Keratinocyte (primary cell): Measurements from ENCODE around the gene FAM219B. TPM values are rescaled to one million over a fixed set of nuclear protein-coding genes. Genes with fewer than 3 reads are reported as not detected.

Source experiments
- DNase-seq: peaks from one replicate; pipeline ENCODE4 v3.0.0-alpha.2; 2011; ENCODE audit warnings: low read depth, missing footprints, low spot score
- FAIRE-seq: peaks from 2 replicates; lab custom pipeline; 2011; peaks lifted over from hg19 to GRCh38; lab: Jason Lieb, UNC
- H2AFZ ChIP-seq: 2 replicates; pipeline ENCODE4 v1.6.0; 2012; ENCODE audit warnings: low read length, control low read depth, inconsistent platforms; ENCODE audit not compliant: control insufficient read depth
- H3K27ac ChIP-seq: 2 replicates; pipeline ENCODE4 v1.5.1; 2011; ENCODE audit warnings: low read length; ENCODE audit not compliant: control insufficient read depth, insufficient read depth
- H3K27me3 ChIP-seq: 3 replicates; pipeline ENCODE4 v1.6.0; 2011; ENCODE audit warnings: low read length; ENCODE audit not compliant: control insufficient read depth, insufficient read depth; ENCODE audit errors: extremely low read depth
- H3K36me3 ChIP-seq, 2 experiments: 2 replicates in 1 of 2; 3 replicates in 1 of 2; pipeline ENCODE4 v1.5.1; 2011; ENCODE audit warnings: low read length in 2 of 2, mild to moderate bottlenecking in 1 of 2; ENCODE audit not compliant: control insufficient read depth in 2 of 2, insufficient read depth in 2 of 2; ENCODE audit errors: extremely low read depth in 1 of 2
- H3K4me1 ChIP-seq: 3 replicates; pipeline ENCODE4 v1.5.1; 2011; ENCODE audit warnings: low read length; ENCODE audit not compliant: control insufficient read depth, insufficient read depth; ENCODE audit errors: extremely low read depth
- H3K4me2 ChIP-seq: 3 replicates; pipeline ENCODE4 v1.6.0; 2011; ENCODE audit warnings: low read depth, low read length; ENCODE audit not compliant: control insufficient read depth, insufficient read depth; ENCODE audit errors: extremely low read depth
- H3K4me3 ChIP-seq, 3 experiments: fragments of 200-600 bp in 1 of 3; sonication (generic) in 1 of 3; 2 replicates in 2 of 3; 3 replicates in 1 of 3; pipeline ENCODE4 v1.5.1; 2011 to 2016; ENCODE audit warnings: low read length in 3 of 3, mild to moderate bottlenecking in 3 of 3, control low read depth in 2 of 3, inconsistent platforms in 1 of 3, low read depth in 1 of 3, mixed read lengths in 1 of 3, mixed run types in 1 of 3, moderate library complexity in 1 of 3; ENCODE audit not compliant: control insufficient read depth in 2 of 3, insufficient read depth in 2 of 3; ENCODE audit errors: extremely low read depth in 1 of 3
- H3K79me2 ChIP-seq: 2 replicates; pipeline ENCODE4 v1.6.0; 2012; ENCODE audit warnings: low read length; ENCODE audit not compliant: control insufficient read depth, insufficient read depth
- H3K9ac ChIP-seq: 3 replicates; pipeline ENCODE4 v1.6.0; 2011; ENCODE audit warnings: low read length; ENCODE audit not compliant: control insufficient read depth, insufficient read depth; ENCODE audit errors: extremely low read depth
- H3K9me1 ChIP-seq: 3 replicates; pipeline ENCODE4 v1.6.0; 2011; ENCODE audit warnings: low read length; ENCODE audit not compliant: control insufficient read depth, insufficient read depth; ENCODE audit errors: extremely low read depth
- H3K9me3 ChIP-seq: 2 replicates; pipeline ENCODE4 v1.5.1; 2012; ENCODE audit warnings: low read depth, low read length; ENCODE audit not compliant: control insufficient read depth
- H4K20me1 ChIP-seq: 3 replicates; pipeline ENCODE4 v1.6.0; 2011; ENCODE audit warnings: low read length; ENCODE audit not compliant: control insufficient read depth, insufficient read depth; ENCODE audit errors: extremely low read depth
- CTCF ChIP-seq, 3 experiments: IDR thresholded peaks in 1 of 3; conservative IDR thresholded peaks in 1 of 3; optimal IDR thresholded peaks in 1 of 3; 2 replicates in 2 of 3; 3 replicates in 1 of 3; pipeline versions ENCODE3 to v1.5.1; 2011; ENCODE audit warnings: low read length in 3 of 3, mild to moderate bottlenecking in 3 of 3, moderate library complexity in 2 of 3, control low read depth in 1 of 3, inconsistent platforms in 1 of 3; ENCODE audit not compliant: insufficient read depth in 2 of 3; ENCODE audit errors: extremely low read depth in 1 of 3
- EZH2 ChIP-seq: IDR thresholded peaks from one replicate; pipeline ENCODE4 v1.6.1; 2012; ENCODE audit warnings: inconsistent platforms, mild to moderate bottlenecking, low read length, moderate library complexity
- dilution Hi-C: fragments of 300-500 bp; cut with MboI; formaldehyde crosslinking; loops from one replicate; pipeline ENCODE4 v1.7.0; 2020; ENCODE audit warnings: low sequenced_read_pairs; ENCODE audit not compliant: extremely low pct_ligation_motif_present
- polyA plus RNA-seq, 5 experiments: library from polyadenylated mRNA; depleted of rRNA in 3 of 5; stranded (reverse) in 3 of 5; stranded (forward) in 1 of 5; unstranded in 1 of 5; fragments of >200 nt; gene quantifications; 1 replicate in 1 of 5; 2 replicates in 3 of 5; 3 replicates in 1 of 5; pipeline versions ENCODE4 v1.2.1 to v1.2.3, GENCODE V29; 2011 to 2012; ENCODE audit warnings: missing spikeins in 2 of 5, low read depth in 1 of 5, low replicate concordance in 1 of 5

FAM219B gene
- polyA plus RNA-seq, 1 donor (not counting 4 experiments of a cell fraction or from before 2014, with no cell fraction given) = 45.4 TPM

GRCh38 chr15:74889883-74890664 lies 16.6 kb downstream of the FAM219B start, which contains the start of gene MPI:
MPI (plus strand) TSS chr15:74890042; CDS start chr15:74890074, 32 bp downstream.
- no peaks in the 10 kb centered on the region for H4K20me1 ChIP-seq
- H3K4me2 ChIP-seq = peak within 1 kb of the TSS; percentile 90
- H3K36me3 ChIP-seq = peaks cover 2 to 6% of the 10 kb centered on the region in 2 experiments
- TF ChIP-seq CTCF (optimal IDR thresholded peaks at IDR 0.05 in 1 of 3, IDR thresholded peaks at IDR 0.05 in 1 of 3, conservative IDR thresholded peaks at IDR 0.05 in 1 of 3; ENCODE audit: extremely low read depth in 1 of 3, insufficient read depth in 2 of 3, low read length in 3 of 3) (no peak), EZH2 (no peak)
- DNase-seq (no peak), FAIRE-seq (no peak)
- H2AFZ ChIP-seq = peak within 1 kb of the TSS; percentile 97
- H3K9me1 ChIP-seq = no peaks in the 10 kb centered on the region
- peaks cover 6% of the 10 kb centered on the region for H3K79me2 ChIP-seq
- peak within 1 kb of the TSS; percentile 74 for H3K27ac ChIP-seq
- H3K4me3 ChIP-seq = peak within 1 kb of the TSS; percentile 82 to 95 (median 89)
- no peaks in the 10 kb centered on the region for H3K27me3 ChIP-seq
- peaks cover 28% of the 10 kb centered on the region for H3K4me1 ChIP-seq
- H3K9ac ChIP-seq = peak within 1 kb of the TSS; percentile 89
- dilution Hi-C loops = no loop called here
- no peaks in the 10 kb centered on the region for H3K9me3 ChIP-seq

DNA sequence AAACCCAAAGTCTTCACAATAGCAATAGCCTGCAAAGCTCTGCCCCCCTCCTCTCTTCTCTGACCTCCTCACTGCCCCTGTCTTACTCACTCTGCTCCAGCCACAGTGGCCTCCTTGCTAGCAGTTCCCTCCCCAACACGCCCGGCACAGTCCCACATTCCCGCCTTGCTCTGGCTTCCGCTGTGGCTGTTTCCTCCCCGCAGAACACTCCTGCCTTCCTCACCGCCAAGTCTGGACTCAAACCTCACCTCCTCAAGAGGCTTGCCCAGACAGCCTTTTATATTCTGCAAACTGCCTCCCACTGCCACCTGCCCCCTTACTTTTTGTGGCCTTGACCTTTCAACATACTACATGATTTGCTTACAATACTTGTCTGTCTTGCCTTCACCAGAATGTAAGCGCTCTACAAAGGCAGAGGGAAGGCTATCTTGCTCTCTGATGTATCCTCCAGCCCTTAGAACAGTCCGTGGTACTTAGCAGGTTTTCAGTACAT lies 17.2 kb downstream of the FAM219B start:
- no peak for DNase-seq
- peaks cover 6% of the 10 kb centered on the region for H3K79me2 ChIP-seq
- no peaks in the 10 kb centered on the region for H3K27me3 ChIP-seq
- no peak for TF ChIP-seq CTCF (optimal IDR thresholded peaks at IDR 0.05 in 1 of 3, IDR thresholded peaks at IDR 0.05 in 1 of 3, conservative IDR thresholded peaks at IDR 0.05 in 1 of 3; ENCODE audit: extremely low read depth in 1 of 3, insufficient read depth in 2 of 3, low read length in 3 of 3)
- TF ChIP-seq EZH2 = no peak
- FAIRE-seq = no peak
- no peaks in the 10 kb centered on the region for H4K20me1 ChIP-seq
- H3K4me1 ChIP-seq = peaks cover 34% of the 10 kb centered on the region
- H3K9me1 ChIP-seq = no peaks in the 10 kb centered on the region
- dilution Hi-C loops = no loop called here
- H3K36me3 ChIP-seq = peaks cover 2 to 6% of the 10 kb centered on the region in 2 experiments
- no peaks in the 10 kb centered on the region for H3K9me3 ChIP-seq
- peak overlapping the region; percentile 89 for H2AFZ ChIP-seq
- peak overlapping the region; percentile 90 for H3K4me2 ChIP-seq
- H3K27ac ChIP-seq = peak overlapping the region; percentile 34
- H3K9ac ChIP-seq = peak overlapping the region; percentile 89
- peak overlapping the region; percentile 82 to 95 (median 89) for H3K4me3 ChIP-seq
